Gastrocnemius medialis (tissue), 4 donors: ENCODE results near the gene SLC16A8. TPM values are rescaled to one million over a fixed set of nuclear protein-coding genes. Genes with fewer than 3 reads are reported as not detected.

Experiments used
- ATAC-seq, 2 donors: fragments of 150-250 bp; one replicate each; pipeline ENCODE4 v1.9.1; 2016
- DNase-seq, 2 donors: peaks; one replicate each; pipeline ENCODE4 v3.0.0-alpha.2; 2019
- H3K27ac ChIP-seq, 4 donors: fragments of 200-600 bp; sonication (generic); 1 replicate in 1 of 4; 2 replicates in 3 of 4; pipeline ENCODE4 v1.5.1; 2016 to 2018; ENCODE audit warnings: mild to moderate bottlenecking in 2 of 4, moderate library complexity in 1 of 4
- H3K27me3 ChIP-seq, 3 donors: fragments of 200-600 bp; sonication (generic) in 2 of 3; 1 replicate in 1 of 3; 2 replicates in 2 of 3; pipeline versions ENCODE4 v1.5.1 to v1.6.0; 2016 to 2019; ENCODE audit warnings: mild to moderate bottlenecking in 1 of 3, moderate library complexity in 1 of 3
- H3K36me3 ChIP-seq, 2 donors: fragments of 200-600 bp; sonication (generic) in 1 of 2; one replicate each; pipeline ENCODE4 v1.5.1; 2017 to 2018
- H3K4me1 ChIP-seq, 2 donors: fragments of 200-600 bp; sonication (generic) in 1 of 2; one replicate each; pipeline ENCODE4 v1.5.1; 2016 to 2017; ENCODE audit warnings: mild to moderate bottlenecking in 2 of 2
- H3K4me3 ChIP-seq, 4 donors: fragments of 200-600 bp; sonication (generic) in 3 of 4; 1 replicate in 1 of 4; 2 replicates in 3 of 4; pipeline ENCODE4 v1.5.1; 2016 to 2019; ENCODE audit warnings: mild to moderate bottlenecking in 2 of 4
- H3K9me3 ChIP-seq, 3 donors: fragments of 200-600 bp; sonication (generic) in 2 of 3; 1 replicate in 1 of 3; 2 replicates in 2 of 3; pipeline ENCODE4 v1.5.1; 2016 to 2019
- POLR2A ChIP-seq, 2 donors: fragments of 450-650 bp; IDR thresholded peaks; one replicate each; pipeline ENCODE4 v1.6.1; 2017; ENCODE audit warnings: antibody characterized with exemption in 2 of 2, mild to moderate bottlenecking in 2 of 2, moderate library complexity in 2 of 2
- in situ Hi-C, 4 donors: fragments of 200-750 bp; cut with MboI; loops; one replicate each; pipeline versions ENCODE4 v1.15.0 to v1.8.0; 2017; ENCODE audit warnings: low sequenced_read_pairs in 4 of 4
- intact Hi-C: fragments of 100-400 bp; cut with DNase I; formaldehyde crosslinking; loops from one replicate; pipeline ENCODE4 v1.15.1; 2023; ENCODE audit warnings: low total_unique reads
- total RNA-seq, 4 donors: library from RNA; depleted of rRNA; stranded (reverse); fragments of >200 nt; gene quantifications; one replicate each; pipeline versions ENCODE4 v1.1.0 to v1.2.3, GENCODE V29; 2016
- TF ChIP-seq, protein P1 (sequence below), 5 experiments: fragments of 450-650 bp in 3 of 5; fragments of 200-600 bp in 2 of 5; sonication (generic) in 2 of 5; IDR thresholded peaks in 4 of 5; conservative IDR thresholded peaks in 1 of 5; 1 replicate in 4 of 5; 2 replicates in 1 of 5; pipeline ENCODE4 v1.5.1; 2016 to 2019; ENCODE audit warnings: antibody characterized with exemption in 5 of 5, mild to moderate bottlenecking in 3 of 5, moderate library complexity in 3 of 5

The SLC16A8 gene
- total RNA-seq, 4 donors from 2014 or later: 0.42 TPM; not detected in 3

DNA sequence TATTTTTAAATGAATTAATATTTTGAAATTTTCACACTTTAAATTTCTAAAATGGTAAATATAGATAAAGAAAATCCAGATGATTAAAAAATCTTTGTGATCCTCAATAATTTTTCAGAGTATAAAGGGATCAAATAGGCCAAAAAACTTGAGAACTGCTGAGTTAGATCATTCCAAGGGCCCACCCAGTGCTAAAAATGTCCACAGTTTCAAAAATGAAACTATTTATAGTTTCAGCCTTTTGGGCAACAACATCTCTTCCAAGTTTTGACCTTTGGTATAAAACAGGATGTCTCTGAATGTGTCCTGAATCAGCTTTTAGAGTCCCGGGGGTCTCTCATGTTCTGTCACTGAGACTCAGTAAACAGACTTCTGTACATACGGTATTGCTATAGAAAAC, 47.4 kb upstream of the SLC16A8 start:
- TF ChIP-seq POLR2A (IDR thresholded peaks at IDR 0.05): no peak
- TF ChIP-seq, protein P1, sequence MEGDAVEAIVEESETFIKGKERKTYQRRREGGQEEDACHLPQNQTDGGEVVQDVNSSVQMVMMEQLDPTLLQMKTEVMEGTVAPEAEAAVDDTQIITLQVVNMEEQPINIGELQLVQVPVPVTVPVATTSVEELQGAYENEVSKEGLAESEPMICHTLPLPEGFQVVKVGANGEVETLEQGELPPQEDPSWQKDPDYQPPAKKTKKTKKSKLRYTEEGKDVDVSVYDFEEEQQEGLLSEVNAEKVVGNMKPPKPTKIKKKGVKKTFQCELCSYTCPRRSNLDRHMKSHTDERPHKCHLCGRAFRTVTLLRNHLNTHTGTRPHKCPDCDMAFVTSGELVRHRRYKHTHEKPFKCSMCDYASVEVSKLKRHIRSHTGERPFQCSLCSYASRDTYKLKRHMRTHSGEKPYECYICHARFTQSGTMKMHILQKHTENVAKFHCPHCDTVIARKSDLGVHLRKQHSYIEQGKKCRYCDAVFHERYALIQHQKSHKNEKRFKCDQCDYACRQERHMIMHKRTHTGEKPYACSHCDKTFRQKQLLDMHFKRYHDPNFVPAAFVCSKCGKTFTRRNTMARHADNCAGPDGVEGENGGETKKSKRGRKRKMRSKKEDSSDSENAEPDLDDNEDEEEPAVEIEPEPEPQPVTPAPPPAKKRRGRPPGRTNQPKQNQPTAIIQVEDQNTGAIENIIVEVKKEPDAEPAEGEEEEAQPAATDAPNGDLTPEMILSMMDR (IDR thresholded peaks at IDR 0.05 in 4 of 5, conservative IDR thresholded peaks at IDR 0.05 in 1 of 5): no peak

DNA sequence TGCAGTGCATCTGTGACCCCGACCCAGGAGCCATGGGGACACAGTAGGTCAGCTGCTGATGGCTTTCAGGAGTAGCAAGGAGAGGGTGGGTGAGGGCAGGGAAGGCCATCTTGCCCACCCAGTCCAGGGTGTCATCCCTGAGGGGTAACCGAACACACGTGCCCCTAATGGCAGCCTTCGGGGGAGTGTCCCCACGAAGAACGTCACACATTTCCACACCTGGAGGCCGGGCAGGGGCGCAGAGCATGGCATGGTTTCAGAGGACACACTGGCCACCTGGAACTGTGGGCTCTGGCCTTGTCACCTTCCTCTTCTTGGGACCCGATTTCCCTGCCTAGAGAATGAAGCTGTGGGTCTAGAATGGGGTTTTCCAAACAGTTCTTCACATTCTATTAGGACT, 45.9 kb upstream of the SLC16A8 start:
- H3K27ac ChIP-seq: no peak overlapping the region
- TF ChIP-seq, protein P1 (IDR thresholded peaks at IDR 0.05 in 4 of 5, conservative IDR thresholded peaks at IDR 0.05 in 1 of 5): no peak
- no peak for TF ChIP-seq POLR2A (IDR thresholded peaks at IDR 0.05)
- intact Hi-C loops (no loop called here), in situ Hi-C loops (no loop called here)
- no peak for DNase-seq
- H3K4me3 ChIP-seq: no peak overlapping the region
- no peaks in the 10 kb centered on the region for H3K27me3 ChIP-seq
- peaks cover 0 to 4% of the 10 kb centered on the region in 2 donors for H3K4me1 ChIP-seq
- peaks cover 0 to 33% of the 10 kb centered on the region in 2 donors for H3K36me3 ChIP-seq
- no peak for ATAC-seq
- no peaks in the 10 kb centered on the region for H3K9me3 ChIP-seq

More for the DNA sequence above, 47.4 kb upstream of the SLC16A8 start:
- in situ Hi-C loops (no loop called here), intact Hi-C loops (no loop called here)
- H3K36me3 ChIP-seq: peaks cover 0 to 33% of the 10 kb centered on the region in 2 donors
- DNase-seq (no peak), ATAC-seq (peak in 1 of 2 donors; percentile 22)
- H3K9me3 ChIP-seq: no peaks in the 10 kb centered on the region
- no peak overlapping the region for H3K4me3 ChIP-seq
- H3K27ac ChIP-seq: no peak overlapping the region
- H3K4me1 ChIP-seq: peaks cover 0 to 1% of the 10 kb centered on the region in 2 donors
- no peaks in the 10 kb centered on the region for H3K27me3 ChIP-seq

DNA sequence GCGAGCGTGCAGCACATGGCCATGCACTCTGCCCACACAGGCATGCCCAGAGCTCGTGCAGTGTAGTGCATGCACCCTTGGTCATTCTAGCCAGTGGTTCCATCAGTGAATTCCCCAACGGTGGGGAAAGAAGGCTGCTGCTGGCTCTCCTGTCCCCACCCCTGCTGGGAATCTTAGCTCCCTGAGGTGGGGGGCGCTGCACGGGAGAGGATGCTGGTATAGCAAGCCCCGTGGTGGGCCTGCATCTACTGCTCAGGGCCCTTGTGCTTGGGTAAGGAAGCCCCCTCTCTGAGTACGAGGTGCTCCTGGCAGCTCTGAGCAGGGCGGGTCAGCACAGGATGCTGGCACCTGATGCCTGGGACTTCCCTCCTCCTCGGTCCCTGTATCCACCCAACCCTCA, 45.0 kb upstream of the SLC16A8 start:
- Histone ChIP-seq H3K9me3 (no peaks in the 10 kb centered on the region), H3K36me3 (peaks cover 0 to 33% of the 10 kb centered on the region in 2 donors), H3K27ac (no peak overlapping the region), H3K4me3 (no peak overlapping the region), H3K27me3 (no peaks in the 10 kb centered on the region), H3K4me1 (peaks cover 0 to 4% of the 10 kb centered on the region in 2 donors)
- ATAC-seq (no peak), DNase-seq (no peak)
- in situ Hi-C loops (no loop called here), intact Hi-C loops (no loop called here)
- TF ChIP-seq POLR2A (IDR thresholded peaks at IDR 0.05): no peak
- TF ChIP-seq, protein P1 (IDR thresholded peaks at IDR 0.05 in 4 of 5, conservative IDR thresholded peaks at IDR 0.05 in 1 of 5): no peak

DNA sequence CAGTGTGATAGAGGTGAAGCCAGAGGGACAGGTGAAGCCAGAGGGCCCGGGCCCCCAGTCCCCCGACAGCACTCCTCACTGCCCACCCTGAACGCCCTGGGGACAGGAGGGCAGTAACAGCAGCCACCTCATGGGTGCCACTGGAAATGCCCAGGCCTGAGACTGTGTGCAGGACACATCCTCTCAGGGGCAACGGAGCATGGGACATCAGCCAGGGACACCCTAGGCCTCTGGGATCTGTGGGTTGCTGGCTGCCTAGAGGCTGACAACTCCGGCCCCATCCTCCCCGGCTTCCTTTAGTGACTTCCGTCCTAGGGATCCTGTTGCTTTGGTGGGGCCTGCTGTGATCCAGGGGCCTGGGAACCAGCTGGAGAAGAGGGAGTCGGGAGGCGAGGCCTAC, 43.9 kb upstream of the SLC16A8 start:
- intact Hi-C loops (no loop called here), in situ Hi-C loops (no loop called here)
- Histone ChIP-seq H3K27me3 (no peaks in the 10 kb centered on the region), H3K9me3 (no peaks in the 10 kb centered on the region), H3K36me3 (peaks cover 0 to 27% of the 10 kb centered on the region in 2 donors), H3K27ac (no peak overlapping the region), H3K4me1 (peaks cover 0 to 4% of the 10 kb centered on the region in 2 donors), H3K4me3 (no peak overlapping the region)
- no peak for DNase-seq
- no peak for ATAC-seq
- TF ChIP-seq, protein P1 (IDR thresholded peaks at IDR 0.05 in 4 of 5, conservative IDR thresholded peaks at IDR 0.05 in 1 of 5): no peak
- TF ChIP-seq POLR2A (IDR thresholded peaks at IDR 0.05): no peak
